Osteocyte (in vitro differentiated cells): ENCODE results near the gene AMN. TPM values are rescaled to one million over a fixed set of nuclear protein-coding genes. Genes with fewer than 3 reads are reported as not detected.
A peak's percentile ranks its signal among the peaks of the same experiment; 100 is the strongest.
"Not testable (repeated sequence)": the region's sequence is repeated elsewhere in the genome, so short reads cannot be mapped to it uniquely, and the experiment has no call there.

Source experiments
- DNase-seq: peaks from one replicate; pipeline ENCODE4 v3.0.0; 2021; ENCODE audit warnings: mixed read lengths; ENCODE audit not compliant: unreplicated experiment; ENCODE audit errors: extremely low spot score
- H3K27ac Mint-ChIP-seq: one replicate; pipeline ENCODE4 v1.8.0; 2021; ENCODE audit warnings: mild to moderate bottlenecking, mixed read lengths; ENCODE audit not compliant: unreplicated experiment
- H3K27me3 Mint-ChIP-seq: one replicate; pipeline ENCODE4 v1.8.0; 2021; ENCODE audit warnings: mixed read lengths; ENCODE audit not compliant: unreplicated experiment
- H3K36me3 Mint-ChIP-seq: one replicate; pipeline ENCODE4 v1.8.0; 2021; ENCODE audit warnings: mixed read lengths; ENCODE audit not compliant: unreplicated experiment
- H3K4me1 Mint-ChIP-seq: one replicate; pipeline ENCODE4 v1.8.0; 2021; ENCODE audit warnings: mixed read lengths; ENCODE audit not compliant: unreplicated experiment
- H3K4me3 Mint-ChIP-seq: one replicate; pipeline ENCODE4 v1.8.0; 2021; ENCODE audit warnings: mild to moderate bottlenecking, moderate library complexity, mixed read lengths; ENCODE audit not compliant: unreplicated experiment
- H3K9me3 Mint-ChIP-seq: one replicate; pipeline ENCODE4 v1.8.0; 2021; ENCODE audit warnings: mixed read lengths; ENCODE audit not compliant: unreplicated experiment
- CTCF ChIP-seq: fragments of 200-600 bp; sonication (generic); IDR thresholded peaks from 2 replicates; pipeline ENCODE4 v1.5.0; 2021; ENCODE audit warnings: antibody characterized with exemption, mild to moderate bottlenecking, moderate library complexity
- total RNA-seq: library from RNA; stranded (reverse); gene quantifications from 2 replicates; pipeline ENCODE4 v1.2.1, GENCODE V29; 2021

AMN gene
- total RNA-seq, 1 donor from 2014 or later = 0.86 TPM

- Mint-ChIP-seq H3K27me3 (no peaks in the 10 kb centered on the region), H3K4me1 (peaks cover 12% of the 10 kb centered on the region), H3K27ac (no peak overlapping the region), H3K4me3 (no peak overlapping the region), H3K9me3 (no peaks in the 10 kb centered on the region), H3K36me3 (peaks cover 11% of the 10 kb centered on the region)
- no peak for TF ChIP-seq CTCF
- DNase-seq = no peak
Measured at GRCh38 chr14:102892651-102893050, 29.8 kb upstream of the AMN start.

- Mint-ChIP-seq H3K36me3 (peaks cover 10% of the 10 kb centered on the region), H3K4me3 (no peak overlapping the region), H3K27me3 (no peaks in the 10 kb centered on the region), H3K9me3 (no peaks in the 10 kb centered on the region), H3K27ac (peak overlapping the region; percentile 35), H3K4me1 (peaks cover 12% of the 10 kb centered on the region)
- DNase-seq = no peak
- no peak for TF ChIP-seq CTCF
Measured at GRCh38 chr14:102893452-102893851, 29.0 kb upstream of the AMN start.

- not testable (repeated sequence) for DNase-seq, H3K27ac Mint-ChIP-seq, H3K27me3 Mint-ChIP-seq, H3K4me3 Mint-ChIP-seq, H3K9me3 Mint-ChIP-seq, H3K36me3 Mint-ChIP-seq
- H3K4me1 Mint-ChIP-seq = peaks cover 12% of the 10 kb centered on the region
Measured at GRCh38 chr14:102896735-102897134, 25.7 kb upstream of the AMN start.

- Mint-ChIP-seq H3K9me3 (no peaks in the 10 kb centered on the region), H3K27me3 (no peaks in the 10 kb centered on the region), H3K27ac (no peak overlapping the region), H3K36me3 (peaks cover 5% of the 10 kb centered on the region), H3K4me3 (no peak overlapping the region), H3K4me1 (peaks cover 10% of the 10 kb centered on the region)
- no peak for TF ChIP-seq CTCF
- no peak for DNase-seq
Measured at GRCh38 chr14:102897299-102898027, 25.0 kb upstream of the AMN start.

- DNase-seq = no peak
- Mint-ChIP-seq H3K27ac (no peak overlapping the region), H3K36me3 (peaks cover 4% of the 10 kb centered on the region), H3K9me3 (no peaks in the 10 kb centered on the region), H3K4me3 (no peak overlapping the region), H3K4me1 (peaks cover 4% of the 10 kb centered on the region), H3K27me3 (no peaks in the 10 kb centered on the region)
- TF ChIP-seq CTCF = no peak
Measured at GRCh38 chr14:102898298-102898697, 24.2 kb upstream of the AMN start.
